HG03175 (cell line): ENCODE results near the gene FBXO22.

Experiments used
- ATAC-seq: cut with Tn5 transposase; IDR thresholded peaks from one replicate; pipeline ENCODE4 v1.9.1; 2021; ENCODE audit warnings: mild to moderate bottlenecking, moderate library complexity; ENCODE audit not compliant: unreplicated experiment

The FBXO22 gene

GRCh38 chr15:75918135-75918534, 14.5 kb downstream of the FBXO22 start:
- ATAC-seq: no peak

- ATAC-seq: no peak
Observed at GRCh38 chr15:75920079-75920478, 16.4 kb downstream of the FBXO22 start.

- ATAC-seq: no peak
Observed at GRCh38 chr15:75921732-75922703, 18.3 kb downstream of the FBXO22 start.

GRCh38 chr15:75923756-75924155, 20.1 kb downstream of the FBXO22 start:
- no peak for ATAC-seq

- no peak for ATAC-seq
Observed at GRCh38 chr15:75924576-75924975, 20.9 kb downstream of the FBXO22 start.

GRCh38 chr15:75925440-75925839, 21.8 kb downstream of the FBXO22 start:
- ATAC-seq: no peak

GRCh38 chr15:75926931-75927330, 23.3 kb downstream of the FBXO22 start:
- ATAC-seq: no peak

GRCh38 chr15:75927601-75928000, 23.9 kb downstream of the FBXO22 start:
- ATAC-seq: no peak

- no peak for ATAC-seq
Observed at GRCh38 chr15:75928680-75929608, 25.3 kb downstream of the FBXO22 start.

GRCh38 chr15:75929799-75930565, 26.3 kb downstream of the FBXO22 start:
- no peak for ATAC-seq

- no peak for ATAC-seq
Observed at GRCh38 chr15:75930866-75931265, 27.2 kb downstream of the FBXO22 start.

GRCh38 chr15:75942464-75942863, 38.8 kb downstream of the FBXO22 start:
- no peak for ATAC-seq

- no peak for ATAC-seq
Observed at GRCh38 chr15:75943246-75943645, 39.6 kb downstream of the FBXO22 start.

- no peak for ATAC-seq
Observed at GRCh38 chr15:75943713-75944215, 40.1 kb downstream of the FBXO22 start.

- no peak for ATAC-seq
Observed at GRCh38 chr15:75945953-75946352, 42.3 kb downstream of the FBXO22 start.

- no peak for ATAC-seq
Observed at GRCh38 chr15:75947092-75947491, 43.4 kb downstream of the FBXO22 start.

GRCh38 chr15:75948761-75949296, 45.2 kb downstream of the FBXO22 start:
- ATAC-seq: no peak

- no peak for ATAC-seq
Observed at GRCh38 chr15:75952525-75952924, 48.8 kb downstream of the FBXO22 start.

- ATAC-seq: no peak
Observed at GRCh38 chr15:75955720-75956119, 52.0 kb downstream of the FBXO22 start.

- ATAC-seq: no peak
Observed at GRCh38 chr15:75961331-75961730, 57.7 kb downstream of the FBXO22 start.
